Caki2 (cell line): ENCODE data around the gene EML6. TPM values are rescaled to one million over a fixed set of nuclear protein-coding genes. Genes with fewer than 3 reads are reported as not detected.

ENCODE experiments used
- DNase-seq: peaks from one replicate; pipeline ENCODE4 v3.0.0-alpha.2; 2015; ENCODE audit warnings: low read depth
- in situ Hi-C: cut with HindIII; loops from 2 replicates; pipeline ENCODE4 v1.10.0; 2016; ENCODE audit warnings: low sequenced_read_pairs, low pct_unique_long_range_greater_than_20kb, mixed read lengths
- total RNA-seq: library from RNA; depleted of rRNA; stranded (reverse); fragments of >200 nt; shearing (Covaris generic); gene quantifications from 2 replicates; pipeline ENCODE4 v1.2.3, GENCODE V29; 2014; ENCODE audit warnings: low replicate concordance

Gene EML6
- total RNA-seq, 1 experiment from 2014 or later, result not detected

DNA sequence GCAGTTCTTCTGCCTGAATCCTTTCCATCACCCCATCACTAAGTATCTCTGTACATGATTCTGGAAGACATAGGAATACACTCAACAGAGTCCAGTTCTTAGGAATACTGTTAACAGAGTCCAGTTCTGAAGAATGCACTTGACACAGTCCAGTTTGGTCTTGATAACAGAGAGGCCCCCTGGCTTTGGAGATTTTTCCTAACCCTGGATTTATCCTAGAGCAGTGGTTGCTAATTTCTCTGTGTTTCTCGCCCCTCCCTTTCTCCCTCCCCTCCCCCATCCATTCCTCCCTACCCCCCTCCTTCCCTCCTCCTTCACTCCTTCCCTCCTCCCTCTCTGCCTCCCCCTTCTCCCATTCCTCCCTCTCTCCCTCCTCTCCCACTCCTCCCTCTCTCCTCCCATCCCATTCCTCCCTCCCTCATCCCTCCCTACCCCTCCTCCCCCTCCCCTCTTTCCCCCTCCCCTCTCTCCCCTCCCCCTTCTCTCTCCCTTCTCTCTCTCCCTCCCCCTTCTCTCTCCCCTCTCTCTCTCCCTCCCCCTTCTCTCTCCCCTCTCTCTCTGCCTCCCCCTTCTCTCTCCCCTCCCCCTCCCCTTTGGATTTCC is 221.4 kb downstream of the EML6 start:
- in situ Hi-C loops, result no loop called here
- no peak for DNase-seq

DNA sequence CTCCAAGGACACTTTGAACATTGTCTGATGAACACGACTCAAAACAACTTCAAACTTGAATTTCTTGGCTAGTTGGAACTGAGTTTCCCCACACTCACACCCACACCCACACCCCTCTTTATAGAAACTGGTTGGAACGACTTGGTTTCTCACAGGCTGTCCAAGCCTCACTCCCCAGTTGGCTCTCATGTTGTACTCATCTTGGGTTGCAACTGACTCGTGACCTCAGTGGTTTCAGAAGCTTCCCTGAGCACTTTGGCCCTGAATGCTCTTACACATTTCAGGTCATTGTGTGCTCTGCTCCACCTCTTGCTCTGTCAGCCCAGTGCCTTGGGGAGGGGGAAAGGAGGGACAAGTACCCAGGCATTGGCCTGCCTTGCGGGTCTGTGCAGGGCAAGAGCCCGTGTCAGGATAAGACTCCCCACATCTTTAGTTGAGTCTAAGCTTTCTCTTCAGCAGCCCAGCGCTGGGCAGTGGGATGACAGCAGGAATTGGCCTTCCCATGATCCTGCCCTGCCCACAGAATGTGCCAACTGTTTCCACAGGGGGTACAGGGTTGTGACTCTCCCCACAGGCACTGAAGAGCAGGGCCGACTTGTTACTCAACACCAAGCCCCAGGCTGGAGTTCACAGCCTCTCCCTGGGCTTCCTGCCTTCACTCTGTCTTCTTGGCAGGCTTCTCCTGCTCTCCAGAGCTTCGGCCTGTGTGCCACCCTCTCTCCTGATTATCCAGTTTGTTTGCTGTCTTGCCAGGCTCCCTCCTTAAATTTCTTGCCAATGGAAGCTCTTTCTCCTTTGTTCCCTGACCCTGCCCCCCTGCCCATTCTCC is 222.1 kb downstream of the EML6 start:
- no peak for DNase-seq
- in situ Hi-C loops, result no loop called here

DNA sequence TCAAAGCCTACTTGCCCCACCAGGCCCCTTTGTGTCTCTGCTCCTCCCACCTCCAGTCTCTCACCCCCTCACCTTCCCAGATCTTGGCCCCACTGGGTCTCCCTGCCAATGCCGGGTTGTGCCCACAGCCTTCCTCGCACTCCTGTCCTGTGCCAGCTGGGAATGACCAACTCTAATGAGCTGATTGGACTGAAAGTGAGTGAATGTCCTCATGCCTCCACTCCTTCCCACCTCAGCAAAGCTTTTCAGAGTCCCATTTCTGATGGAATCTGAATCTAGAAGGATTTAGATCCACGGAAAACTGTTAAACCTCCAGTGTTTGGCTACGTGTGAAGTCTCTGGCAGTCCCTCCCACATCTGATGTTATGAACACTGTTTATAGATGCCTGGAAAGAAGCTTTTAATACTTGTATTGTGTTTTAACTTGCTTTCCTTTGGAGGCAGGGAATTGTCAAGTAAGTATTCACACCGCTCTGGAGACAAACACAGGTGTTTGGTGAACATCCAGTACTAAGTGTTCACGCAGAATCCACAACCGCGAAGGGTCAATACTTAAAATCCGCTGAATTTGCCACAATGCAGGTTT is 222.9 kb downstream of the EML6 start:
- in situ Hi-C loops, result no loop called here
- DNase-seq, result no peak

DNA sequence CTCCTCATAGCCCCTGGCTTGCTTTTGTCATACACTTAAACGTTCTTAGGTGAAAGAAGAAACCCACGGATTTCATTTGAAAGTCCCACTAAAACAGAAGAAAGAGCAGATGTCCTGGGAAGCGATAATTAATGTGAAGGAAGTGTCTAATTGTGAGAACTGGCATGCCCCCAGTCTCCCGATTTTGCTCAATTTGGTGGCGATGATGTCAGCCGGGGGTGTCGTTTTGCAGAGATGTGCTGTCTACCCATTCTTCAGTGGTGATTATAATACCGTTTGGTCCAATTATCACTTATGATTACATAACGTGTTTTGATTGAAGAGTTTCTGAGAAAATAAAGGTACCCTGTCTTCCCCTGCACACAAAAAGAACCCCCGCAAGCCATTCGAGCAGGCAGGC is 223.7 kb downstream of the EML6 start:
- in situ Hi-C loops, result no loop called here
- DNase-seq, result no peak

DNA sequence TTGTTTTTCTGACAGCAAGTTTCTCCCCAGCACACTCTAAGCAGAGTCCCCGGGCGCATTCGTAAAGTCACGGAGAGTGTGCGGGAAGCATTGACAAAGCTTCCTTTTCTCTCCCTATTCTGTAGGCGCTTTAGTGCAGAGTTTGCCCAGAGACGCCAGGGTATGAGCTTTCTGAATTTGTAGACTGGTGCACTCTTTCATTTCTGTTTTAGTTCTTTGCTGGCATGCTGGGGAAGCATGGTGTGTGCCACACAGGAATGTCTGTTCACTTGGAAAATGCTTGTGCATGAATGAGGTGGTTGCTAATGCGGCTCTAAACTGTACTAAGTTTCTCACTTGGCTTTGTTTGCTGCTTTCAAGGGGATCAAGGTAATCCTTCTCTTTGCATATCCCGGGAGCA is 224.2 kb downstream of the EML6 start:
- DNase-seq, result no peak
- in situ Hi-C loops, result no loop called here

DNA sequence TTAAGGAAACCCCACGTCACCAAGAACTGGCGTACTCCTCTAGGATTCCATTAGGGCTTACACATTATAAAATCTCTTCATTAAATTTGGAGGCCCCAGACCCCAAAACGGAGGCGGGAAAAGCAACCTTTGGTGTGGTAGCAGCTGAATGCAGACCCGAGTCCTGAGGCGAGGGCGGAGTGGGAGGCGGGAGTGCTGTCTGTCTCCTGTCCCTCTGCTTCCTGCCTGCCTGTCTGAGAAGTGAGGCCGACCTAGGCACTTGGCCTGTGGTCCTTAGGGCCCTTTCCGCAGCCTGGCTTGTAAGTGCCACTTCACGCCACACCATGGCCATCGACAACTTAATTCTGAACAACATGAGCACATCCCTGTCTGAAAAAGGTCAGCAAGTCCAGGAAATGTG is 224.7 kb downstream of the EML6 start:
- in situ Hi-C loops, result no loop called here

DNA sequence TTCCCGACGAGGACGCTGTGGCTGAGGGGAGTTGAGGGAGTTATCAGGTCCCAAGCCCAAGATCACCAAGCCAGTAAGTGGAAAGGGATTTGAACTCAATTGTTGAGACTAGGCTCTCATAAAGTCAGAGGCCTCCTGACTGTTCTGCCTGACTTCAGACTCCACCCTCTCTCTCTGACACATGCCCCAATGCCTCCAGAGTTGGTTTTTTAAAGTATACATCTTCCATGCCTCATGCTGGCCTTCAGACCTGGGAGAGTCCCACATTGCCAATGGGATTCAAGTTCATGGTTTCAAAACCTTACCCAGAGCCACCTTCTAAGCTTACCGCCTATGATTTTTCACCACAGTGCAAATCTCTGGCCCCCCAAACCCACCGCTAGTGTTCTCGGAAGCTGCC is 226.0 kb downstream of the EML6 start:
- in situ Hi-C loops, result no loop called here
- DNase-seq, result no peak

More for the DNA sequence above, 224.7 kb downstream of the EML6 start:
- DNase-seq, result no peak

DNA sequence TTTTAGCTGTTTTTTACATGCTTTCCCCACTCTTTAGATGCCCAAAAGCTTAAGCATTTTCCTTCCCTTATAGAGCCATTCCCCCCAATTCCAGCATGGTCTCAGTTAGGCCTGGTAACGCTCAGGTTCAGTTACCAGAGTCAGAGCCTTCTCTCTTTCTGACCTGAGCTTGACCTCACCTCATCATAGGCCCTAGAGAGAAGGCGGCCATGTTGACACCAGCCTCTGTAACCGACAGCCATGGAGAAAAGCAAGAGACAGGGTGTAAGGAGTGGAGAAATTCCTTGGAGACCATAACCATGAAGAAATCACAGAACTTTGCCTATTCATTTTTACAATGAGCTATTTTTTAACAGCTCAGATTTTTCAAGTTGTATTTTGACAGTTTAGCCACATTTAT is 227.3 kb downstream of the EML6 start:
- in situ Hi-C loops, result no loop called here
- DNase-seq, result no peak

DNA sequence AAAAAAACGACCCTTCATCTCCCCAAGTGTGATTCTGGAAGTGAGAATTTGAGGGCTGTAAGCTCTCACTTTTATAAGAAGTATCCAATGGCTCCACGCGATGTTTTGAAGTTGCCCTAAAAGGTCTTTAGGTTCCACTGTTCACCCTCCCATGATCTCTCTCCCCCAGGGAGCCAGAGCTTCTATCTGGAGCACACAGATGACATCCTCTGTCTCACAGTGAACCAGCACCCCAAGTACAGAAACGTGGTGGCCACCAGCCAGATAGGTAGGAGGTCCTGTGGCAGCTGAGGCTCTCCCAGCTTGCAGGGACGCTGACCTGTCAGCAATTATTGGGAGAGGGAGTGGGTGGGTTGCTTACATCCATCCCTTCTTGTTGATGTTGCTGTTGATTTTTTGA is 229.0 kb downstream of the EML6 start:
- in situ Hi-C loops, result no loop called here
- no peak for DNase-seq

DNA sequence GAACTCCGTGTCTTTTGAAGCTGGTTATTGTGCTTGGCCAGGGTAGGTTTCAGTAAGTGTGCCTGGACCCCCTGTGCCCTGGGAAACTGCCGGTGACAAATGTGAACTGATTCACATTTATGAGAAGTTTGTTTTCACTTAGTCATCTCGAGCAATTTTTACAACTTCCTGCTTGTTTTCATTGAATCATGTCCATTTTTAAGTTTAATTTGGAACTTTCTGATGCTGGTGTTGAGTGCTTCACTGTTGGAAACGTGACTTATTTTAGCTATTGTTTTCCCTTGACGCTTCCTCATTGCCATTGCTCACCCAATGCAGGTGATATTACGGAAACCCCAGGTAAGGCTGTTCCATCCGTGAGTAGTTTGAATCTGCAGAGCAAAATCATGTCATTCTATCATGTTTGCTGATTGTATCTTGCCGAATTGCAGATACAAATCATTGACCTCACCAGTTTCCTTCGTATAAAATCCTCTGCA is 229.6 kb downstream of the EML6 start:
- DNase-seq, result no peak
- in situ Hi-C loops, result no loop called here

DNA sequence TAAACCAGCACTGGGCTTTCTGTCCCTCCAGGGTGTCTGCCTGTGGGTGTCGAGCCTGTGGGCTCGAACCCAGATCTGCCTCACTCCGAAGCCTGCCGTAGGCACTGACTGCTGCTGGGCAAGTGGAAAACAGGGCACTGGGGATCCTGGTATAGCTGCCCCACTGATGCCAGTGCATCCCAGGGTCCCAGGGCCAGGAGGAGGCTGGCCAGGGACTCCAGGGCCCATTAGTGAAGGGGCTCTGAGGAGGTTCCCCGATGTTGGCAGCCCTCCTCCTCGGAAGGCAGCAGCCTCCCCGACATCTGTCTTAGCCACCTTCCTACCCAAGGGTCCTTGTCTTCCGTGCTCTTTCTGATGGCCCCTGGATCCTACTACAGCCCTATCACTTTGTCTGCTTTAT is 230.7 kb downstream of the EML6 start:
- in situ Hi-C loops, result no loop called here
- no peak for DNase-seq

DNA sequence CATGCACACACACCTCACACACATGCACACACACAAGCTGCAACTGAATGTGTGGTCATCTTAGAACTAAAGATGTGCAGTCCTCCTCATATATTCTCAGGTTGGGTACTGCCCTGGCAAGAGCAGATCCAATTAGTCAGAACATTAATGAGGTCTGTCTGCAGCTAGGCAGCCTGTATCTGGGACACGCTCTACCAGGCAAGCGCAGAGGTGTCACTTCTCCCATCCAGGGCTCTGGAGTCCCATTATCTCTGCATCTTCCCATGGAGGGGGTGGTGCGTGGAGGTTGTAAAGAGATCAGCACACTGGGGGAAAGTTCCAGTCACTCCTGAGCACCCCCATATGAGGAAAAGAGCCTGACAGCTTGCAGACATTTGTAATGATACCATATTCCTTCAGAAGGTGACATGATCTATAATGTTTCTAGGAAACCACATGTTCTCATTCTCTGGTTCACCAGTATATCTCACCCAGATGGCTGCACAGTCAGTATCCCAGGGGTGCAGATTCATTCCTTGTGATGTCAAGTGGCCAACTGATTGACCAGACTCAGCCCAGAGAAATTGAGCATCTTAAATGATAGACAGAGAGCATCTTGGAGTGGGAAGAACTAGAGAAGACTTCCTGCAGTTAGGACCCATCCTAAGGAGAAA is 231.4 kb downstream of the EML6 start:
- in situ Hi-C loops, result no loop called here
- no peak for DNase-seq

DNA sequence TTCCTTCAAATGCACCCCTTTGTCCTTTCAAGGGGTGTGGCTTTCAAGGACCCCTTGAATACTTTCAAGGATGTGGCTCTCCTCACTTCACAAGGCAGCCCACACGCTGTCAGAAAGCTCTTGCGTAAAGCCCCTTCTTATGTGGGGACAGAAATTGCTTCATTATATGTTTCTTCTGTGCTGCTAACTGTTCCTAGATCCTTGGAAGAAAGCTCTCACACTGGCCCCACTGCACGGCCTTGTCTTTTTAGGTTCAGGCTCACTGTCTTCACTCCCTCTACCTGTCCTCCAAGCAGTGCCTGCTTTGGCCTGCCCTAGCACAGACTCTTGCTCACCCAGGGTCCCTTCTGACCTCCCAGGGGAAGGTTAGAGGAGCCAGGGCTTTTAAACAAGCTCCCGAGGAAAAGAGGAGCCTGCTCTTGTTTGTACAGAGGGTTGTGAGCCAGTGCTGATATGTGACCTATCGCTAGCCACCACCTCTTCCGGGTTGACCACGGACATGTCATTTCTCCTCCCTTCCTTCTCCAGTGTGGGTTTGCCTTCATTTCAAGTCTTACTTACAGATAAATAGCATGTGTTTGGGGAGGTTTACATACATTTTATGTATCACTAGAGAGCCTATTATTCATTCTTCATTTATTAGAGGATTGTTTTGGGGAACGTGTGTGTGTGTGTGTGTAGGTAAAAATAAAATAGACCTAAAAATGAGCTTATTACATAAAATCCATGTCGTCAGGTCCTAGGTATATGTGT is 232.1 kb downstream of the EML6 start:
- in situ Hi-C loops, result no loop called here
- DNase-seq, result peak; percentile 41

DNA sequence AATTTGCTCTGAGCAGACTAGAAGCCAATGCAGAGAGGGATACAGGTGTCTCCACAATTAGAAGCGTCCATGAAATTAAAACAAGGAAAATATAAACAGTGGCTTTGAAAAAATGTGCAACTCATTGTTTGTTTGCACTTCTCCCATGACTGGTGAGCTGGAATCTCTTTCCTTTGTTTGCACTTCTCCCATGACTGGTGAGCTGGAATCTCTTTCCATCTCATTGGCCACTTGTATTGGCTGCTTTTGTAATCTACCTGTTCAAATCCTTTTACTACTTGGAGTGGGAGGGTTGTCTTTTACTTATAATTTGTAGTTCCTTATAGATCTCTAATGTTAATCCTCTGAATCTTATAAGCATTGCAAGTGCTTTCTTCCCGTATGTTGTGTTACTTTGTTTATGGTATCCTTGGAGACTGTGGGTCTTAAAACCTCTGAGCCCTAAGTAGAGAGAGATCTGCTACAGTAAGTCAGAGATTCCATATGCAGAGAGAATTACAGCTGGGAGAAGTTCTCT is 232.7 kb downstream of the EML6 start:
- peak; percentile 62 for DNase-seq

DNA sequence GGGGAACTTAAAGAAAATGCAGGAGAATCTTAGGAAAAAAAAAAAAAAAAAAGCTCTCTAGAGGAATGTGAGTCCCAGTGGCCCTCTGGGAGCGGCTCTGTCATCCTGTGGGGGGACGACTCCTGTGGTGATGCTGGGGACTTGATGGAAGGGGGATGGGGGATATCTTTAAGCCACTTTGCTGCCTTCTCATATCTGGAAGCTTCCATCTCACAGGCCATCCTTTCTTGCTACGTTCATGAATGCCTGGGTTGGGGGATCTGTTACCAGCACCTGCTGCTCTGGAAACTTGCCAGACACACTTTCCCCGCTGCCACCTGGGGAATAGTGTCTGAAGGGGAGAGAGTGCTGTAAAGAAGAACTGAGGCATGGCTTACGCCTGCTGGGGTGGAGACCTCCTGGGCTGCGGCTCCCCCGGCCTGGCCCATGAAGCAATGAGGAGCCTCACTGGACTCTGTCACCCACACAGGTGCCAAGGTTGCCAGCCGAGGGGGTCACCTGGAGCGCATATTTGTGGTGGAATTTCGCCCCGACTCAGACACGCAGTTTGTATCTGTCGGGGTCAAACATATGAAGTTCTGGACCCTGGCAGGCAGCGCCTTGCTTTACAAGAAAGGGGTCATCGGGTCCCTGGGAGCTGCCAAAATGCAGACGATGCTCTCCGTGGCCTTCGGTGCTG is 234.0 kb downstream of the EML6 start:
- in situ Hi-C loops, result no loop called here
- no peak for DNase-seq

More for the DNA sequence above, 232.7 kb downstream of the EML6 start:
- in situ Hi-C loops, result no loop called here

DNA sequence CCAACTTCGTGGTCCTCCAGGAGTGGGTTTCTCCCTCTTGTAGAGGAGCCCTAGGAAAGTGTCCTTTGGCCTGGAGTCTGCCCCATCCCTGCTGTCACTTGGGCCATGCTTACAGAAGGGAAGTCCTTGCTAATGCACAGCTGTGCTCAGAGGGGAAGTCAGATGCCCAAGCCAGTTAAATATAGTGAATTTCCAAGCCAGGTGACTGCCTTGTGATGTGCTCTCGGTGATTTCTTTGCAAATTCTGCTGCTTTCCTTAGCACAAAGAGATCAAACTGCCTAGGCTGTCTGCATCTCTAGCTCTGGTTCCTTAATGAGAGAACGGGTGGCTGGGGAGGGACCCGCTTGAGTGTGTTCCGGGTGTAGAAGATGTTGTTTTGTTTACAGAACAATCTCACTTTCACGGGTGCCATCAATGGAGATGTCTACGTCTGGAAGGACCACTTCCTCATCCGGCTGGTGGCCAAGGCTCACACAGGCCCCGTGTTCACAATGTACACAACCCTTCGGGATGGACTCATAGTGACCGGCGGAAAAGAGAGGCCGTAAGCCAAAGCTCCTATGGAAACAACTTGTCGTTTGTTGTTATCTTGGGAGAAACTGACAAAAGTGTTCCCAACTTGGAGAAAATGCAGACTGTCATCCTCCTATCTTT is 235.4 kb downstream of the EML6 start:
- no peak for DNase-seq

DNA sequence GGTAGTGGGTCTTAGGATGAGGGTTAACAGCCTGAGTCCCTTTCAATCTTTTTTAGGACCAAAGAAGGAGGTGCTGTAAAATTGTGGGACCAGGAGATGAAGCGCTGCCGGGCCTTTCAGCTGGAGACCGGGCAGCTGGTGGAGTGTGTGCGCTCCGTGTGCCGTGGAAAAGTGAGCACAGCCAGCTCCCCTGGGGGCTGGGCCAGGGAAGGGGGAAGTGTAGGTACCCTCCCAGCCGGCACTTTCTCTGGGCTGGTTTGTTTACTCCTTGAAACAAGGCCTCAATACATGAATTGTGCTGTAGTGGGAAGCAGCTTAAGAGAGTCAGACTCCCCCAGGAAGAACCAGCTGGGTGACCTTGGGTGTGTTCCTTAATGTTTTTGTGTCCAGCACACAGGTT is 236.7 kb downstream of the EML6 start:
- in situ Hi-C loops, result no loop called here
- DNase-seq, result no peak

More for the DNA sequence above, 235.4 kb downstream of the EML6 start:
- in situ Hi-C loops, result no loop called here
